UCSD-AML1 (cell line): Measurements from ENCODE around the gene CDC42BPG.
A peak's percentile ranks its signal among the peaks of the same experiment; 100 is the strongest.

Experiments
- DNase-seq: peaks from one replicate; lab custom pipeline; 2025; ENCODE audit not compliant: unreplicated experiment; lab: John Stamatoyannopoulos, UW

Gene CDC42BPG

GRCh38 chr11:64790205-64791095, 54.0 kb downstream of the CDC42BPG start:
- DNase-seq, result no peak

DNA sequence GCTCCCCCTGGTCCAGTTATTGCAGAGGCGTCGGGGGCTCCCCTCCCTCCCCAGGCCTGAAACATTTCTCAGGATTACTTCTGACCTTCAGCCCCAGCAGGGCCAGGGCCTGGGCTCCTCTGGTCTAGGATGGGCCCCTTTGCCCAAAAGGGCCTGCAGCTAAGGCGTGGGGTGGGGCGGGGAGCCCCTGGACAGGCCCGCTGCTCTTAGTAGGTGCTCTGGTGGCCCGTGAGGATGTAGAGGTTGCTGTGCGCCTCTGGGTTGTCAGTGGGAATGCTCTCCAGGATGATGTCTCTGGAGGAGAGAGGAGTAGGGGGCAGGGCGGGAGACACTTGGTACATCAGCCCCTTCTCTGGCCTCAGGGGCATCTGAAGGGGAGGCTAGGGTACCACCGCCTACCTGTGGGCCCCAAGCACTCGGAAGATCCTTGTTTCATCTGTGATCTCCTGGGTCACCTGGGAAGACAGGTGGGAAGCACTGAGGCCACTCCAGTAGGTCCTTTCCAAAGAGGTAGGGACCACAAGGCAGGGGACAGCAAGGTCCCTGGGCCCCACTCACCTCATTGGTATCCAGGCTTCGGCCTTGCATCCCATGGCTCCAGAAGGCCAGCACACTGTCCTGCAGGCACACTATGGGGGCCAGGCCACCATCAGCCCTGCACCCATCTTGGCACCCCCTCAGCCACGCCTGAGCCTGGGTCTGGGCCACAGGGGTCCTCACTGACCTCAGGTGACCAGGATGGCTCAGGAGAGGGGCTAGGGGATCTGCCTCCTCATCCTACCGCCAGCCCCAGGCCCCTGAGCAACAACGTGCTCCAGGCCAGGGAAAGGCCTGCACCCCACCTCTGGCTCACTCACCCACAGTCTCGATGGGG, 54.9 kb downstream of the CDC42BPG start:
- no peak for DNase-seq

DNA sequence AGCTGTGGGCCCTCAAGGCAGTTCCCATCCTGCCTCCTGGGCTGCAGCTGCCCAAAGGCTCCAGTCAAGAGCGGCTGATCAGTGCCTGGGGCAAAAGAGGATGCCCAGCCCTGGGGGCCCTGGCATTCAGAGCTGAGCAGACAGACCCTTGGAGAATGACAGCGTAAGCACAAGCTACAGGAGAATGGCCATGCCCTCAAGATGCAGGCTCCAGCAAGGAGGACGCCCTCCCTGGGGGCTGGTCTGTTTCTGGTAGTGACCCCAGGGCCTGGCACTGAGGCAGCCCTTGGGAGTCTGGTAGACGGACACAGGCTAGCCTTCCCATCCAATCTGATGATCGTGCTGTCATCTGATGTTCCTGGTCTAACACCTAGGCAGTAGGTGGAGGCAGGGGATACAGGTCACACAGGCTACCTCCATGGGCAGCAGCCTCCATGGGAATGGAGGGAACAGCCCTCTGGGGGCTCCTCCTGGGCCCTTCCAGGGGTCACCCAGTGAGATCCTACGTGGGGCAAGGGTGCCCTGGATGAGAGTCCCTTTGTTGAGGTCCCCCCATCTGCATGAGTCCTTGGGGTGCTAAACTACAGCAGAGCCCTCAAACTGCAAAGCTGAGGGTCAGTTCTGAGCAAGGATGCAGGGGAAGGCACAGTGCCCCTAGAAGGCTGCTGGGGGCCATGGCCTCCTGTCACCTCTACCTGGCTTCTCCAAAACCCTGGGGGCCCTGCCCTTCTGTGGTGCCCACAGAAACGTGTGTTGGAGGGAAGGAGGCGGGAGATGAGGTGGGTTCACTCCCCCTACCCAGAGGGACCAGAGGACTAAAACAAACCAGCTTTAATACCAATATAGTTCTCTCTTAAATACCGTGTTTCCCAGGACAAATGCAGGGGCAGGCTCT, 55.9 kb downstream of the CDC42BPG start:
- no peak for DNase-seq

- DNase-seq, result peak; percentile 62
Observed at GRCh38 chr11:64787526-64788320, 56.7 kb downstream of the CDC42BPG start.

- DNase-seq, result no peak
Observed at GRCh38 chr11:64786308-64786707, 58.1 kb downstream of the CDC42BPG start.

GRCh38 chr11:64784813-64785581, 59.5 kb downstream of the CDC42BPG start:
- DNase-seq, result no peak

DNA sequence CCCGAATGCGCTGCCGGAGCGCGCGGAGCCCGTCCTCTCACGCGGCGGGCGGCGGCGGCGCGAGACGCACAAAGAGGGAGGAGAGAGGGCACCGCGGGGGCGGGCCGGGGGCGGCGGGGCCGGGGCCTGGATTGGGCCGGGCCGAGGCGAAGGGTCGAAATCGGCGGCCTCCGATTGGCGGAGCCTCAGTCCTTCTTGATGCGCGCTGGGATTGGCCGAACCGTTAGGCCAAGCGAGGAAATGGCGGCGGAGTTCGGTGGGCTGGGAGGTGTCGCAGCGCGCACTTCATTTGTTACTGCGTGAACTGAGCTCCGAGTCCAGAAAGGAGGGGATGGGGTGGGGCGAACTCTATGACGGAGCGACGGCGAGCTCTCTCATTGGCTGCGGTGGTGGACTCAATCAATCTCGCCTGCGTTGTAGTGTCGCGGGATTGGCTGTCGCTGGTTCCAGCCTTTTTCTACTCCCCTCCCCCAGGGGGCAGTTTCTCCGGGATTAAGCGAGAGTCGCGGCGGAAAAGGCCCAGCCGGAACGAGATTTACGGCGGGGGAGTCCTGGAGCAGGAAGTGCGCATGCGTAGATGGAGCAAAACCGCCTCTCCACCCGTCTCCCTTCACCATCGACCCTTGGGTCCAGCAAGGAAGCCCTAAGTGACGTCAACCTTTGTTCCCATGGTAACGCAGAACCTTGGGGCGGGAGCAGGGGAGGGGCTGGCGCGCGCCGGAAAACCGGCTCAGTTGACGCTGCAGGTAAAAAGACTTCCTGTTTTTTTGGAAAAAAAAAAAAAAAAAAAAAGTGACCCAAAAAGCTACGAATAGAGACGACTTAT, 65.8 kb downstream of the CDC42BPG start, which contains the start of gene SF1:
SF1 (minus strand) TSS at position 70 of the 826 bp plus-strand sequence. CDS start 150 bp downstream, outside the sequence.
- DNase-seq, result peak; percentile 99

GRCh38 chr11:64778223-64778472, 66.3 kb downstream of the CDC42BPG start:
- no peak for DNase-seq

DNA sequence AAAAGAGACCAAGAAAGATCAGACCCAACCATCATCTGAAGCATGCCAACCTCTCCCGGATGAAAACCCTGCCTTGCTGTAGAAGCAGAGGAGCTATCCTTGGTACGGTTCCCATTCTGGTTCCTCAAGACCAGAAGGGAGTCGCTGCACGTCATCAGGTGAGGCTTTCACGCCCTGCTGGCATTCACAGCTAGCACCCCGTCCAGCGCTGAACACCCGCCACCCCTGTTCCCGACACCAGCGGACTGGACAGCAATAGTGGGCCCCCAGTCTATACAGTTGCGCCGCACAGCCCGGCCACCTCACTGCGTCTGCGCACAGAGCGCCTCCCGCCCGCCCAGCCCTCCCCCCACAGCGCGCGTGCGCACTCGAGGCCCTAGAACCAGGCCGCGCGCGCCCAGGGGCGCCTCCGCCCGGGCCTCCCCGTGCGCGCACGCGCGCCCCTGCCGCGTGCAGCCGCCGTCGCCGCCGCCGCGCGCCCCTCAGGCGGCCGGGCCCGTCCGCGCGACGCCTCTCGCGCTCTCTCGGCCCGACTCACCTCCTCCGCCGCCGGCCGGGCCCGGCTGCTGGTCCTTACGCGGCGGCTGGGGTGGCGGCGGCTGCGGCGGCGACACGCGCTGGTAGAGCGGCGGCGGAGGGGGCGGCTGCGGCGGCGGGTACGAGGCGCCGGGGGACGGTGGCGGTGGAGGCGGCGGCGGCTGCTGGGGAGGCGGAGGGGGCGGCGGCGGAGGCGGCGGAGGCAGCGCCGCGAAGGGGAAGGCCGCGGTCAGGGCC, 66.8 kb downstream of the CDC42BPG start:
- DNase-seq, result peak; percentile 85

DNA sequence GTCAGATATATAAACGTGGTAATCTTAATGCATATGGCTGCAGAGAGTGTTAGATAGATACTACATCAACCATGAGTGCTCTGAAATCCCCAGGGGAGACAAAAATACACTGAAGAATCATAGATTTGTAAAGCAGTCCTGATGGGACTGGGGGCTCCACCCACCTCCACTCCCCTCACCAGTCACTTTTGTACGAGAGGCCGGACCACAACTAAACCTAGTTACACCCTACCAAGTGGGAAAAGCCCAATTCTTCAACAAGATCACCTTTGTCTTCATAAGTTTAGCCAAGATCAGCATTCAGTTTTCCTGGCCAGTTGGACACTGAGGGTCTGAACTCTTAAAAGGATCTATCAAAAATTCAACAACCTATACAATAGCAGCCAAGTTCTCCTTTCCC, 67.6 kb downstream of the CDC42BPG start:
- DNase-seq, result no peak

DNA sequence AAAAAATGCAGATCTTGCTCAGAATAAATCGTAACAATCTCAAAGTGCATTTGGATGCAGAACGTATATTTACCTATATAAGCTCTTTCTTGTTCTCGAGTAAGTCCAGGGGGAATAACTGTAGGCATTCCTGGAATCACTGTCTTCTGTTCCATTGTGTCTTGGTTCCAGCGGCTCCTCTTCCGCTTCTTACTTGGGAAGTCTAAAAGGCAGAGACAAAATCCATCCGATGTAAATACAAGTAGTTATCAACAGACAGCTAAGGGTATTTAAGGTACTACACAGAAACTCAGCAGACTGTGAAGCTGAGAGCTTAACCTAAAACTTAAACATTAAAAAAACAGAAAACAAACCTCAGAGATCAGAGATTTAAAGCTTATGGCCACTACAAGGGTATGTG, 68.0 kb downstream of the CDC42BPG start:
- no peak for DNase-seq

DNA sequence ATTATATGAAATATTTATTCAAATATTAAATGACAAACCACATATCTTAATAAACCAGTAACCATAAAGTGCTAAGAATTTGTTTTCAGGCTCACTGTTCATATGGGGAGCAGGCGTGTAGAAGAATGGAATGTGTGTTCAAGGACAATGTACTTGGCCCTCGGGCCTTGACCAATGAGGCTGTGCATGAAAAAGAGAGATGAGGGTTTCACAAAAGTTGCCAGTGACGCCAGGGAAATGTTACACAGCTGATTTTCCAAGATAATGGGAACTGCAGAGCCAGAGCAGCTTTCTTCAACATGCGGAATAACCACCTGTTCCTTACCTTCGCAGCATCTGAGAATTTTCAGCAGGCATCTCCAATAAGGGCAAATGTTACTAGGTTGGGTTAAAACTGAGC, 70.3 kb downstream of the CDC42BPG start:
- DNase-seq, result no peak
